Natural killer cell (primary cell): ENCODE results near the gene PCDHGA10. TPM values are rescaled to one million over a fixed set of nuclear protein-coding genes. Genes with fewer than 3 reads are reported as not detected.
"Not testable (repeated sequence)": the region's sequence is repeated elsewhere in the genome, so short reads cannot be mapped to it uniquely, and the experiment has no call there.

Experiments used
- ATAC-seq, 3 donors: fragments of 150-1000 bp in 2 of 3; fragments of 200-7000 bp in 1 of 3; cut with Tn5 transposase; 1 replicate in 1 of 3; 2 replicates in 2 of 3; pipeline ENCODE4 v1.10.0; 2021; ENCODE audit warnings: mild to moderate bottlenecking in 2 of 3, moderate library complexity in 2 of 3
- DNase-seq, 2 donors: peaks; one replicate each; pipeline versions ENCODE4 v3.0.0 to v3.0.0-alpha.2; 2013 to 2021; ENCODE audit warnings: mixed read lengths in 1 of 2
- H3K27ac ChIP-seq: one replicate; pipeline ENCODE4 v1.5.1; 2013; ENCODE audit warnings: mild to moderate bottlenecking, low read length
- H3K27me3 ChIP-seq: one replicate; pipeline ENCODE4 v1.6.1; 2013; ENCODE audit warnings: low read length; ENCODE audit not compliant: control insufficient read depth, insufficient read depth
- H3K36me3 ChIP-seq: one replicate; pipeline ENCODE4 v1.6.1; 2013; ENCODE audit warnings: low read length; ENCODE audit not compliant: control insufficient read depth, insufficient read depth
- H3K4me1 ChIP-seq: one replicate; pipeline ENCODE4 v1.6.1; 2013; ENCODE audit warnings: low read length; ENCODE audit not compliant: control insufficient read depth, insufficient read depth
- H3K4me3 ChIP-seq: one replicate; pipeline ENCODE4 v1.5.1; 2013; ENCODE audit warnings: low read length
- H3K9me3 ChIP-seq: one replicate; pipeline ENCODE4 v1.6.1; 2013; ENCODE audit warnings: low read length; ENCODE audit not compliant: control insufficient read depth, insufficient read depth
- H3K27ac Mint-ChIP-seq, 2 donors: one replicate each; pipeline ENCODE4 v1.8.0; 2022; ENCODE audit warnings: mild to moderate bottlenecking in 2 of 2, mixed read lengths in 2 of 2, moderate library complexity in 1 of 2
- H3K27me3 Mint-ChIP-seq, 2 donors: one replicate each; pipeline ENCODE4 v1.8.0; 2022; ENCODE audit warnings: low read depth in 2 of 2, mixed read lengths in 2 of 2
- H3K36me3 Mint-ChIP-seq: one replicate; pipeline ENCODE4 v1.8.0; 2022; ENCODE audit warnings: mixed read lengths
- H3K4me1 Mint-ChIP-seq, 2 donors: one replicate each; pipeline ENCODE4 v1.8.0; 2022; ENCODE audit warnings: mixed read lengths in 2 of 2
- H3K4me3 Mint-ChIP-seq: one replicate; pipeline ENCODE4 v1.8.0; 2022; ENCODE audit warnings: mild to moderate bottlenecking, moderate library complexity, mixed read lengths
- H3K9me3 Mint-ChIP-seq, 2 donors: one replicate each; pipeline ENCODE4 v1.8.0; 2022; ENCODE audit warnings: mixed read lengths in 2 of 2
- CTCF ChIP-seq: fragments of 200-600 bp; IDR thresholded peaks from one replicate; pipeline ENCODE4 v1.8.0; 2022; ENCODE audit warnings: antibody characterized with exemption
- WGBS: methylation state at CpG from one replicate; pipeline ENCODE4 v1.1.7; 2013; ENCODE audit warnings: missing lambda C conversion rate; ENCODE audit not compliant: insufficient coverage; 5-methylcytosine and 5-hydroxymethylcytosine counted together
- intact Hi-C: fragments of 100-400 bp; cut with micrococcal nuclease; formaldehyde crosslinking; loops from one replicate; pipeline ENCODE4 v1.14.2; 2022
- total RNA-seq, 4 donors: library from RNA; stranded (reverse); fragments of 120-200 nt in 1 of 4; gene quantifications; one replicate each; pipeline versions ENCODE4 v1.2.3 to v1.2.4, GENCODE V29; 2013 to 2022

Gene PCDHGA10
- total RNA-seq, 3 donors from 2014 or later (not counting 1 experiment from before 2014, with no cell fraction given) = 0.61 to 2.6 (median 2.1) TPM

- H3K27me3 Mint-ChIP-seq = peaks cover 64 to 81% of the 10 kb centered on the region in 2 donors
- no peak for TF ChIP-seq CTCF
Observed at GRCh38 chr5:141389153-141390042, 23.4 kb upstream of the PCDHGA10 start.

GRCh38 chr5:141392429-141393198 lies 20.2 kb upstream of the PCDHGA10 start, which contains the start of gene PCDHGA8:
TSS of gene PCDHGA8 (plus strand) at chr5:141392633. CDS start at chr5:141392814, 181 bp downstream.
- intact Hi-C loops = no loop called here
- H3K27ac ChIP-seq = no peak within 1 kb of the TSS
- Mint-ChIP-seq H3K9me3 (peaks cover 0 to 5% of the 10 kb centered on the region in 2 donors), H3K4me1 (no peaks in the 10 kb centered on the region), H3K27me3 (peaks cover 51 to 73% of the 10 kb centered on the region in 2 donors), H3K36me3 (peaks cover 7% of the 10 kb centered on the region), H3K27ac (no peak within 1 kb of the TSS), H3K4me3 (peak within 1 kb of the TSS; percentile 71)
- TF ChIP-seq CTCF = no peak
- peaks cover 39% of the 10 kb centered on the region for H3K9me3 ChIP-seq
- no peaks in the 10 kb centered on the region for H3K4me1 ChIP-seq
- H3K4me3 ChIP-seq = no peak within 1 kb of the TSS
- WGBS = 39% methylated on average over 37 of the region's 38 CpGs
- peak in 2 of 3 donors; percentile 47 to 58 for ATAC-seq
- peaks cover 63% of the 10 kb centered on the region for H3K27me3 ChIP-seq
- H3K36me3 ChIP-seq = no peaks in the 10 kb centered on the region
- DNase-seq = no peak

More at GRCh38 chr5:141389153-141390042, 23.4 kb upstream of the PCDHGA10 start:
- Mint-ChIP-seq H3K36me3 (peaks cover 7% of the 10 kb centered on the region), H3K9me3 (peaks cover 0 to 8% of the 10 kb centered on the region in 2 donors), H3K4me1 (no peaks in the 10 kb centered on the region), H3K27ac (no peak overlapping the region), H3K4me3 (no peak overlapping the region)
- peaks cover 60% of the 10 kb centered on the region for H3K27me3 ChIP-seq
- no peak overlapping the region for H3K4me3 ChIP-seq
- no peaks in the 10 kb centered on the region for H3K36me3 ChIP-seq
- H3K27ac ChIP-seq = no peak overlapping the region
- DNase-seq (no peak), ATAC-seq (no peak)
- H3K4me1 ChIP-seq = no peaks in the 10 kb centered on the region
- peaks cover 44% of the 10 kb centered on the region for H3K9me3 ChIP-seq
- intact Hi-C loops = loop anchor here (5.0 kb wide), 1 partner anchor 33 kb away; the partner anchor contains the start of gene PCDHGA11
- 50% methylated on average over 77 of the region's 77 CpGs for WGBS

- Histone ChIP-seq H3K27ac (no peak overlapping the region), H3K27me3 (peaks cover 64% of the 10 kb centered on the region), H3K36me3 (no peaks in the 10 kb centered on the region), H3K4me1 (no peaks in the 10 kb centered on the region), H3K4me3 (no peak overlapping the region), H3K9me3 (peaks cover 38% of the 10 kb centered on the region)
- Mint-ChIP-seq H3K9me3 (peaks cover 0 to 5% of the 10 kb centered on the region in 2 donors), H3K4me3 (no peak overlapping the region), H3K36me3 (peaks cover 7% of the 10 kb centered on the region), H3K4me1 (no peaks in the 10 kb centered on the region), H3K27me3 (peaks cover 49 to 71% of the 10 kb centered on the region in 2 donors), H3K27ac (no peak overlapping the region)
- intact Hi-C loops = no loop called here
- no peak for TF ChIP-seq CTCF
- WGBS = 41% methylated on average over 21 of the region's 21 CpGs
- ATAC-seq (no peak), DNase-seq (no peak)
Observed at GRCh38 chr5:141393267-141393666, 19.5 kb upstream of the PCDHGA10 start.

- H3K4me3 ChIP-seq, H3K4me3 Mint-ChIP-seq, ATAC-seq, H3K36me3 ChIP-seq, H3K36me3 Mint-ChIP-seq, H3K4me1 Mint-ChIP-seq, H3K27ac Mint-ChIP-seq, intact Hi-C loops, H3K27ac ChIP-seq, H3K4me1 ChIP-seq, H3K9me3 Mint-ChIP-seq: not testable (repeated sequence)
- 42% methylated on average over 40 of the region's 53 CpGs for WGBS
- peak in 1 of 2 donors; percentile 13 for DNase-seq
- Histone ChIP-seq H3K27me3 (peaks cover 69% of the 10 kb centered on the region), H3K9me3 (peaks cover 37% of the 10 kb centered on the region)
- peaks cover 49 to 62% of the 10 kb centered on the region in 2 donors for H3K27me3 Mint-ChIP-seq
Observed at GRCh38 chr5:141394401-141395187, 18.2 kb upstream of the PCDHGA10 start.
